Hippocampal formation (tissue), 2 donors: ENCODE results near the gene NUP188.
"Not testable (repeated sequence)": the region's sequence is repeated elsewhere in the genome, so short reads cannot be mapped to it uniquely, and the experiment has no call there.

ENCODE experiments used
- DNase-seq, 2 donors: peaks; one replicate each; lab custom pipeline; 2025; lab: John Stamatoyannopoulos, UW

The NUP188 gene

DNA sequence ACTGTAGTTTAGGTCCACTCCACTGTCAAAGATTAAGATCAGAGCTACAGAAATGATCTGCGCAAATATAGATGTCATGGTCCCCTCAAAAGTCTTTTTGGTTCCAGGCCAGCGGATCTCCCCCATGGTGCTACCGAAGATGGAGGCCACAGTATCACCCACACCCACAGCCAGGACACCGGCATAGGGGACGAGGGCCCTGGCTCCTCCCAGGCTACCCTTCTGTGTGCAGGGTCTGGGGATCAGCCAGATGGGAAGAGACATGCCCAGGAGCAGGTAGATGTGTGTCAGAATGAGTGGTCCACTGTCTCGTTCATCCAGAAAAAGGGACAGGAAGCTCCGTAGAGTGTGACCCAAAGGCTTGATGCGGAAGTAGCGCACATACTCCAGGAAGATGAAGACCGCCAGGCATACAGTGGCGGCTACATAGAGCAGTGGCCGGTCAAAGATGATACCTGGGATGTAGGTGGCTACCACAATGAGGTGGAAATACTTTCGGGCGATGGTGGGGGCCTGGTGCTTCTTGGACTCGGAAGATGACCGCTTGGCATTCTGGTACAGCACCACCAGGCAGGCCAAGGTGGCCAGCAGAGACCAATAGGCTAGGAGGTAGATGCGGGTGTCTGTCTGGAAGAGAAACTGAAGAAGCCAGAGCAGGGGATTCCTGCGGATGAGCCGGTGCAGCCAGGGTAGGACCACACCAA lies 1.5 kb upstream of the NUP188 start:
- no peak for DNase-seq

DNA sequence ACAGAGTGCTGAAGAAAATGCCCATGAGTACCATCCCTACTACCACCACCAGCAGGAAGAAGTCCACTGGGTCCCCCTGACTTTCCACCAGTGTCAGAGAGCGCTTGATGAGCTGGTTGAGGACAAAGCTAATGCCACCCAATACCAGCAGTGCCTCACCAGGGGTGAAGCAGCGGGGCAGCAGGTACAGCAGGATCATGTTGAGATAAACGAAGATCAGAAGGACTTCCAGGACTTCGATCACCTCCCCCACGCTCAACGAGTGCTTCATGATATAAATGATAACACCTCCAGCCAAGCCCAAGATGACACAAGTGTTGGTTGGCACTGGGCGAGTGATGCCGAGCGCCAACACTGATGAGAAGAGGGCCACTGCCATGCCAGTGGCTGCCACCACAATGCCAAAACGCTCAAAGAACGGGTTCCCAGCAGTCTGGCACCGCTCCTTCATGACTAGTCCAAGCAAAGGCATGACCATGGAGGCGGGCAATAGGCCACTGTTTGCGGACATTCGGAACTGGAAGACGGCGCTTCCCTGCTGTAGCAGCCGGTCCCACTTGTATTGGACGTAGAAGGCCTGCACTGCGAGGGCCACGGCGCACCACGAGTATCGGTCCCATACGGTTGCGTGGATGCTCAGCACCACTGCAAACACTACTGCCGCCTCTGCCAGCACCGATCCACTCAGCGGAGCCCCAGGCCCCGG lies 775 bp upstream of the NUP188 start:
- no peak for DNase-seq

DNA sequence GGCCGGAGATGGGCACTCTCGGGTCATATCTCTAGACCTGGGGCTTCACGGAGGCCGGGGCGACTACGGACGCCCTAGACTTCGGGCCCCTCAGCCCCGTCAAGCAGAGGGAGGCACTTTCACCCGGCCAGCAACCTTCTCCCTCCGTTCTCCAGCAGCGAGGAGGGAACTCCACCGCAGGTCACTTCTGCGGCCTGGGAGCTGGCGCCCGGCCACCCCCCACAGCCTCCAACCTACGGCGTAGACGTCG lies 297 bp upstream of the NUP188 start:
- DNase-seq: no peak

DNA sequence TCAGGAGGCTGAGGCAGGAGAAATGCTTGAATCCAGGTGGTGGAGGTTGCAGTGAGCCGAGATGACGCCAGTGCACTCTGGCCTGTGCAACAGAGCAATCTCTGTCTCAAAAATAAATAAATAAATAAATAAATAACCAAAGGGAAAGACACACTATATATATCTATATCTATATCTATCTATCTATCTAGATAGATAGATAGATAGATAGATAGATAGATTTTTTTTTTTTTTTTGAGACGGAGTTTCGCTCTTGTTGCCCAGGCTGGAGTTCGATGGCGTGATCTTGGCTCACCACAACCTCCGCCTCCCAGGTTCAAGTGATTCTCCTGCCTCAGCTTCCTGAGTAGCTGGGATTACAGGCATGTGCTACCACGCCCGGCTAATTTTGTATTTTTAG lies 13.9 kb downstream of the NUP188 start:
- DNase-seq: not testable (repeated sequence)

DNA sequence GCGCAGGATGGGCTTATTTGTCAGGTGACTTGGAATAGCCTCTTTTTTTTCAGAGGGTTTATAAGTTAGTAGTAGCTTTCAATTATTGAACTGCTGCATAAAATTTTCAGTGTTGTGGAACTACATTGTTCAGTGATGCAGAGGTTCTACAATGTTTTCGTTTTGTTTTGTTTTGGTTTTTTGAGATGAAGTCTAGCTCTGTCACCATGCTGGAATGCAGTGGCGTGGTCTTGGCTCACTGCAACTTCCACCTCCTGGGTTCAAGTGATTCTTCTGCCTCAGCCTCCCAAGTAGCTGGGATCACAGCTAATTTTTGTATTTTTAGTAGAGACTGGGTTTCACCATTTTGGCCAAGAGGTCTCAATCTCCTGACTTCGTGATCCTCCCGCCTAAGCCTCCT lies 22.0 kb downstream of the NUP188 start:
- no peak for DNase-seq

DNA sequence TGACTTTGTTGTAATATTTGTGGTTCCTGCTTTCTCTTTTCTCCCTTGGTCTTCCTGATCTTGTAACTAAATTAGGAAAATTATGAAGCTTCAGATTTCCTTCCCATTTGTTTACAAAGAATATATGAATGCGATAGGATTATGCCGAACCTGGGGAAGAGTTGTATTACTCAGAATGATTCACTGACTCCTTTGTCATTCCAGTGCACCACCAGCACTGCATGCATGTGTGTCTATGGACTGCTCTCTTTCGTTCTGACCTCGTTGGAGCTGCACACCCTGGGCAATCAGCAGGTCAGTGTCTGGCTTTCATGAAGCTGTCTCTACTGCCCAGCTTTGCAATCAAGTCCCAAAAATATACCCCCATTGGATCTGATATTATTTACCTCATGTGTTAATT lies 25.5 kb downstream of the NUP188 start:
- DNase-seq: no peak

DNA sequence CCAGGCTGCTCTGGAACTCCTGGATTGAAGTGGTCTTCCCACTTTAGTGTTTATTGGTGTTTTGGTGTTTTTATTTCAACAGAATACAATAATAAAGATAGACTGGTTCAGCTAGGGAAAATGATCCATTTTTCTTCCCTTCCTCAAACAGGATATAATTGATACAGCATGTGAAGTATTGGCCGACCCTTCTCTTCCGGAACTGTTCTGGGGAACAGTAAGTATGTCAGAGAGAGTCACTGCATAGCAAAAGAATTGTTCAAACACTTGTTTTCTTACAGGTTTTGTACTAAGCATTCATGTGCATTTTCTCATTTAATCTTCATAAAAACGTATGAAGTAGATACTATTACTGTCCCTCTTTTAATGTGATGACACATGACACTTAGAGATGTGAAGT lies 31.6 kb downstream of the NUP188 start:
- DNase-seq: no peak

DNA sequence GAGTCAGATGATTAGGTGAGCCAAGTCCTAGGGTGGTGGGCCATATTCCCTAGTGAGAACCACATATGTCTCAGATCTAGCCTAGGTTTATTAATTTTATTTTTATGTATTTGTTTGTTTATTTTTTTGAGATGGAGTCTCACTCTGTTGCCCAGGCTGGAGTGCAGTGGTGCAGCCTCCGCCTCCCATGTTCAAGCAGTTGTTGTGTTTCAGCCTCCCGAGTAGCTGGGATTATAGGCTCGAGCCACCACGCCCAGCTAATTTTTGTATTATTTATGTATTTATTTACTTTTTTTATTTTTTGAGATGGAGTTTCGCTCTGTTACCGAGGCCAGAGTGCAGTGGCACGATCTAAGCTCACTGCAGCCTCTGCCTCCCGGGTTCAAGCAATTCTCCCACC lies 36.0 kb downstream of the NUP188 start:
- DNase-seq: no peak

DNA sequence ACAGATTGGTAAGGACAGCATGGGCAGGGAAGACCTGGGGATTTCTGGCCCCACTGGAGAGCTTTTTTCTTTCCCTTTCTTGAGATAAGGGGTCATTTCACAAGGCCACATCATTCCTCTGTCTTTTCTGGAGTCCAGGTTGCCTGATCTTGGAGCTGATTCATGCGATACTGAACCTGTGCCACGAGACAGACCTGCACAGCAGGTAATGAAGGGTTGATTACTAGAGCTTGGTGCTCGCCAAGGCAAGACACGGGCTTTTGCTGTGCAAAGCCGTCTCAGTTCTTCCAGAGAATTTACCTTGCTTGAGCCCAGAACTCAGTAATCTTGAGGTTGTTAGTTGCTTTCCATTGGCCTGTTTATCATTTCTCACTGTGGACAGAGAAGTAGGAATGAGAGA lies 39.2 kb downstream of the NUP188 start:
- DNase-seq: no peak

DNA sequence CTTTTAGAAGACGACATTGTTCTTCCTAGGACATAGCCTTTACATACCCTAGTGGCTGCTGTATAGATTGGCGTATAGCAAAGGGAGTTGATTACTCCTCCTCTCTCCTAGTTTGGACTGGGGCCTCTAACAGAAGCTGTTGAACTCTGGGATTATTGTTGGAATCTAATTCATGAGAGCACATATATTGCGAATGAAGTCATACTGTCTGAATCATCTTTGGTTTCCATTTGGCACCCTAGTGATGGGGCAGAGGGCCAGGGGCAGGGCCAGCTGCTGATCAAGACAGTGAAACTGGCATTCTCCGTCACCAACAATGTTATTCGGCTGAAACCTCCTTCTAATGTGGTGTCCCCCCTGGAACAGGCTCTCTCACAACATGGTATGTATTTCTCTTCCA lies 40.3 kb downstream of the NUP188 start:
- peak in 1 of 2 donors; percentile 33 for DNase-seq

DNA sequence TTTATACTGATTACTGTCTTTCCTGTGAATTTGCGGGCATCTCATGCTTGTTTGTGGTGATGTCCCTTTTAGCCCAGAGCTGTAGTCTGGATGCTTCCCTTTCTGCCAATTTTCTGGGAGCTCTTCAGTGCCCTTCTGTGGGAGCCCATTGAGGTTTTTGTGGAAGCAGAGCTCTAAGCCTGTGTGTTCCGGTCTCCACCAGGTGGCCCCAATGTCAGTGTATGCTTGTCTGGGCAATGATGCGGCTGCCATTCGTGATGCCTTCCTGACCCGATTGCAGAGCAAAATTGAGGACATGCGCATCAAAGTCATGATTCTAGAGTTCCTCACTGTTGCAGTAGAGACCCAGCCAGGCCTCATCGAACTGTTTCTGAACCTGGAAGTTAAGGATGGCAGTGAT lies 45.5 kb downstream of the NUP188 start:
- peak; percentile 50 to 63 for DNase-seq

DNA sequence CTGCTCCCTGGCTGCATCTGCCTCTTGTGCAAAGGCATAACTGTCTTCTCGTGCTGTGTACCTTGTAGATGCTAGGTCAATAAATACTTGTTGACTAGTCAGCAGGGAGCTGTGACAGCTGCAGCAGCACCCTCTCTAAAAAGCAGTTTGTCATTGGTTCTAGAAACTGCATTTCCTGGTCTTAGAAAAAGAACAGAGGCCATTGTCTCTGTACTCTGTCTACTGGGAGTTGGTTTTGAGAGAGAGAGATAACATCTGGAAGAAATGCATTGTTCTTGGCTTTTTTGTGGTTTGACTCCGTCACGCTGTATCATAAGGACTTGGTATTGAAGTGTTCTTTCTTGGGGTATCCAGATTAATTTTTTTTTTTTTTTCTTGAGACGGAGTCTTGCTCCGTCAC lies 48.3 kb downstream of the NUP188 start:
- DNase-seq: peak; percentile 23 to 44

DNA sequence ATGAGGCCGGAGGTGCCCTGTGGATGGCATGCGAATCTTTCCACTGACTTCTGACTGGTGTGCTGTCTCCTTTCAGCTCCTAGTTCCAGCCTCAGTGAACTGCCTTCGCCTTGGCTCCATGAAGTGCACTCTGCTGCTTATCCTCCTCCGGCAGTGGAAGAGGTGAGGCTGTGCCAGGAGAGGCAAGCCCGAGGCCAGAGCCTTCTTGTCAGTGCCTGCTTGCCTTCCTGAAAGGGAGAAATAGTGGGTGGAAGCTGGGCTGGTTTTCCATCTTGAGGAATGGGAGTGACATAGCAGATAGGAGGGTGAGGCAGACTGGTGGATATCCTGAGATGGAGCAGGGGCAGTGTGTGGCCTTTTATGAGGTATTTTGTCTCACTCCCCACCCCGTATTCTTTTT lies 51.0 kb downstream of the NUP188 start:
- DNase-seq: no peak

DNA sequence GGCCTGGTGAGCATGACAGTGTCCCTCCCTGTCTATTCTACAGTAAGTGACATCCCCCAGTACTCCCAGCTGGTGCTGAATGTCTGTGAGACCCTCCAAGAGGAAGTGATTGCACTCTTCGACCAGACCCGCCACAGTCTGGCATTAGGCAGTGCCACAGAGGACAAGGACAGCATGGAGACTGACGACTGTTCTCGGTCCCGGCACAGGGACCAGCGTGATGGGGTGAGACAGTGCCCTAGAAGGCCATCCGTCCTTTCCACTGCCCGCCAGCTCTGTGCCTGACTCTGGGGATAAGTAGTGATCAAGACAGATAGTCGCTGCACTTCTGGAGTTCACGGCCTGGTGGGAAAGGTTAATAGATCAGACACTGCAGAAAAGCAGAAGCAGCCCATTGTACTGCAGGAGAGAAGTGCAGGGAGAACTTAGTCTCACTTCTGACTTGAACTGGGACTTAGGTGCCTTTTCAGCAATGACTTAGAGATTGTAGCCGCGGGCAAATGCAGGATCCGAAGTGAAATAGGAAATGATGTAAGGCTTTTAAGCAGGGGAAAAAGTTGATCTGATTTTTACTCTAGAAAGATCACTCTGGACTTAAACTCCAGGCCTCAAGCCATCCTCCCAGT lies 52.2 kb downstream of the NUP188 start:
- no peak for DNase-seq

DNA sequence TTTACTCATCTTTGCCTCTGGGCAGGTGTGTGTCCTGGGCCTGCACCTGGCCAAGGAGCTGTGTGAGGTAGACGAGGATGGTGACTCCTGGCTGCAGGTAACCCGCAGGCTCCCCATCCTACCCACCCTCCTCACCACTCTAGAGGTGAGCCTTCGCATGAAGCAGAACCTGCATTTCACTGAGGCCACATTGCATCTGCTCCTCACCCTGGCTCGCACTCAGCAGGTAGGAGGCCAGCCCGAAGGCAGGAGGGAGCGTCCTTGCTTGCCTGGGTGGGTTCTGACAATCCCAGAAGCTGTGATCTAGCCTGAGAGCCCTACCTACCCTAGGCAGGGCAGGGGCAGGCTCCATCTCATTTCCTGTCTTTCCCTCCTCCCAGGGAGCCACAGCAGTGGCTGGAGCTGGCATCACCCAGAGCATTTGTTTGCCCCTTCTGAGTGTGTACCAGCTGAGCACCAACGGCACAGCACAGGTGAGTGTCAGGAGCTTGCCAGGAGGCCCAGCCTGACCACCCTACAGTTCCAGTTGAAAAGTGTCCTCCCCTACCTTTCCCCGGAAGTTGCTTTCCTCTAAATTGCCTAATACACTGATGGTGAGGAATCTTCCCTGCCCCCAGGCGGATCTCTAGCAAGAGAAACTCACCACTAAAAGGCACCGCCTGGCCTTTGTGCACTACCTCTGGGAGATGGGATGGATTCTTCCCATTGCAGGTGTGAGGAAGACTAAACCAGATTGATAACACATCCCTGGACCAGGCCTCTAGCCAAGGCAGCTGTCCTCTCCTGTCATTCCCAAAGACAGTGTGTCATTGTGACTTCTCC lies 54.2 kb downstream of the NUP188 start:
- DNase-seq: no peak

DNA sequence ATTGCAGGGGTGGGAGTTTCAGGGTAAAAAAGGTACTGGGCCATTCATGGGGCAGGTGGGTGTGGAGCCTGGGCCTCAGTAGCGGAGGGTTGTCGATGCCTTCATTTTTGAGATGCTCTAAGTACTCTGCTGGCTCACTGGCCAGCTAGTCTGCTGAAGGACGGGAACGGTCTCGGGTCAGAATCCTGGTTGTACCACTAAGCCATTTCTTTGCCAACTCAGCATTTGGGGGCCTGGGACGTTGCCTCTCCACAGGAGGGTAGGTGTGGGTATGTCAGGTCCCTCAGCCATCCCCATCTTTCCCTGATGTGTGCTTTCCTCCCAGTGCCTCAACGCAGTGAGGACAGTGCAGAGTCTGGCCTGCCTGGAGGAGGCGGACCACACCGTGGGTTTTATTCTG lies 55.5 kb downstream of the NUP188 start:
- no peak for DNase-seq

DNA sequence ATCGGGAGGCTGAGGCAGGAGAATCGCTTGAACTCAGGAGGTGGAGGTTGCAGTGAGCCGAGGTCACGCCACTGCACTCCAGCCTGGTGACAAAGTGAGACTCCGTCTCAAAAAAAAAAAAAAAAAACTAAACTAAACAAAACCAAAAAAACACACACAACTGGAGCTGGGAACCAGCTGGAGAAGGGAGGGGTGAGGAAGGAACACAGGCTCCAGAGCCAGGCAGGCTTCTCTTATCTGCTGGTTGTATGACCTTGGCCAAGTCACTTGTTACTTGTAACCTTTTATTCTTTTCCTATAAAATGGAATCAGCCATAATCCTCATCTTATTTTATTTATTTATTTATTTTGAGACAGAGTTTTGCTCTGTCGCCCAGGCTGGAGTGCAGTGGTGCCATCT lies 56.7 kb downstream of the NUP188 start:
- DNase-seq: not testable (repeated sequence)

DNA sequence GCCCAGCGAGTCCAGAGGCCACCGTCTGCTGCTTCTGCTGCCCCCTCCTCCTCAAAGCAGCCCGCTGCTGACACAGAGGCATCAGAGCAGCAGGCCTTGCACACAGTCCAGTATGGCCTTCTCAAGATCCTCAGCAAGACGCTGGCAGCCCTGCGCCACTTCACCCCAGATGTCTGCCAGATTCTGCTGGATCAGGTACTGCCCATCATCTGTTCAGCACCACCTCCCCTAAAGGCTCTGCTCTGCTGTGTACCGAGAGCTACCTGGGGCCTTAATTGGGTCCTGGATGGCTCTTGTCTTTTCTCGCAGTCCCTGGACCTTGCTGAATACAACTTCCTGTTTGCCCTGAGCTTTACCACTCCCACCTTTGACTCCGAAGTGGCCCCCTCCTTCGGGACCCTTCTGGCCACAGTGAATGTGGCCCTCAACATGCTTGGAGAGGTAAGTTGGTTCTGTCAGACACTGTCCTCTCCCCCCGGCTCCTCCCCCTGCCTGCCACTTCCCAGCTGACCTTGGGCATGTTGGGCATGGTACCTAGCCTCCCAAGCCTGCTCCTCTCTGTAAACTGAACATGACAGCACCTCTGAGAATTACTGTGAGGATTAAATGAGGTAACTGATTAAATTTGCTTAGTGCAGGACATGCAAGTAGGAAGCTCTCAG lies 58.0 kb downstream of the NUP188 start:
- no peak for DNase-seq

DNA sequence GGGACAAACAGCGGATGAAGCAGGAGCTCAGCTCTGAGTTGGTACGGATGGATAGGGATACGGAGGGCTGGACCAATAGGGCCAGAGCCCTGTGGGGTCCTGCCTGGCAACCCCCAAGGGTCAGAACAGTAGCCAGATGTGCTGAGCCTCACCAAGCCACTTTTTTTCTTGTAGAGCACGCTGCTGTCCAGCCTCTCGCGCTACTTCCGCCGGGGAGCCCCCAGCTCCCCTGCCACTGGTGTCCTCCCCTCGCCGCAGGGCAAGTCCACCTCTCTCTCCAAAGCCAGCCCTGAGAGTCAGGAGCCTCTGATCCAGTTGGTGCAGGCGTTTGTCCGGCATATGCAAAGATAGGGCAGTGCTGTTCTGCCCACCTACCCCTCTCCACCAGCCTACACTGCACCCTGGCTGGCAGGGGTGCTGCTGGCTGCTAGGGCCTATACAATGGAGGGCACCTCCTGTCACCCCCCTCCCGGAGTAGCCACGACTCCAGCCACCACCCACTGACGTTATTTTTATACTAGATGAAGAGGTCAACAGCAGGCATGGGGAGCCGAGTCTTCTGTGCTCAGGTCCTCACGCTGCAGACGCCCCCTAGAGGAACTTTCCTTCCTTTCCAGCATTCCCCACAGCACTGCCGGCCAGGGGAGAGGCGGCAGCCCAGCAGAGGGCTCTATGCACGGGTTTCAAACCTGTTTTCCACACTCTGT lies 59.0 kb downstream of the NUP188 start:
- peak; percentile 77 to 85 for DNase-seq

DNA sequence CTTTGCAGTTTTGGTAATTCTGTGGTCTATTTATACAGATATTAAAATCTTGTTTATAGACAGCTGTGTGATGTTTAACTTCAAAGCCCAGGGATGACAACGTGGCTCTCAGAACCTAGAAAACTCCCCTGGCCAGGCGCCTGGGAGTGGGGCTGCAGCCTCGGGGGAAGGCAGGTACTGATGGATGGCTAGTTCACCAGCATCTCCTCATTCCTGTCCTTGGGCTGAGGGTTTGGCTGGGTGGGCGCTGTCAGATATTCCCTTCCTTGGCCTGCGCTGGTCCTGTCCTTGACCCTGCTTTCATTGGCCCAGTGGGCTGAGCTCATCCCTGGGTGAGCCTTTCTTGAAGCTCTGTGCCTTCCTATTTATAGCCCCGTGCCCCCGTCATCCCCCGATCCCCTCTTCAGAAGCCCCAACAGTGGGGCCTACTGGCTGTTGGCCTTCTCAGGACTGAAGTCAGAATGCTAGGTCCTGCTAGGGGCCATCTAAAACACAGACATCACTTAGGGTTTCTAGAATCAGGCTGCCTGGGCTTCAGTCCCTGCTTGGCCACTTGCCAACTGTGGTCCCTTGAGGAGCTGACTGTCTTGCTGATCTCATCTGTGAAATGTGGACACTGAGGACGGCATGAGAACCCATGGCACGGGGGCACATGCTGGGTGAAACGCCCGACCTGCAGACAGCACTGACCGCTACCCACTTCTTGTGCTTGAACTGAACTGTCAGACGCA lies 59.7 kb downstream of the NUP188 start:
- no peak for DNase-seq
